ENCODE data around the gene DCP1A. TPM values are rescaled to one million over a fixed set of nuclear protein-coding genes. Genes with fewer than 3 reads are reported as not detected.

The DCP1A gene
- total and polyA plus RNA-seq, 2 of the 13 experiments (the other 11 are each of a cell fraction or from before 2014, with no cell fraction given) = 14.2 to 41.2 TPM

- TF ChIP-seq ZNF256 (CRISPR knock-in tag; conservative IDR thresholded peaks at IDR 0.05) = no peak
- peak; percentile 72; the same call in 1 of the 2 replicates for TF ChIP-seq IRF2 (CRISPR knock-in tag; IDR thresholded peaks at IDR 0.05)
- TF ChIP-seq PHF8 (CRISPR knock-in tag; IDR thresholded peaks at IDR 0.05) = peak; percentile 58; the same call in 1 of the 2 replicates
- TF ChIP-seq SOX13 (IDR thresholded peaks at IDR 0.05) = no peak
- peak in 1 of 2 experiments; percentile 20; a peak in 1 of 4 replicates for TF ChIP-seq SOX13 (CRISPR knock-in tag; conservative IDR thresholded peaks at IDR 0.05 in 1 of 2, IDR thresholded peaks at IDR 0.05 in 1 of 2)
- TF ChIP-seq ZNF616 (CRISPR knock-in tag; IDR thresholded peaks at IDR 0.05; ENCODE audit: low read depth) = no peak
- no peak for TF ChIP-seq SSRP1 (CRISPR knock-in tag; IDR thresholded peaks at IDR 0.05)
- TF ChIP-seq ZNF12 (CRISPR knock-in tag; IDR thresholded peaks at IDR 0.05) = 0 out of 2 replicates have a peak, but pooled peaks have one; percentile 52
- no peak for TF ChIP-seq ZNF569 (CRISPR knock-in tag; IDR thresholded peaks at IDR 0.05; ENCODE audit: borderline replicate concordance)
- no peak for TF ChIP-seq NFATC3 (CRISPR knock-in tag; IDR thresholded peaks at IDR 0.05)
- TF ChIP-seq GMEB1 (CRISPR knock-in tag; IDR thresholded peaks at IDR 0.05; ENCODE audit: borderline replicate concordance) = no peak
- TF ChIP-seq ZBTB20 (CRISPR knock-in tag; IDR thresholded peaks at IDR 0.05; ENCODE audit: borderline replicate concordance, low read depth) = peak; percentile 46; the same call in 1 of the 2 replicates
- no peak for TF ChIP-seq HMGA1 (CRISPR knock-in tag; conservative IDR thresholded peaks at IDR 0.05)
- no peak for TF ChIP-seq ZNF282 (IDR thresholded peaks at IDR 0.05; ENCODE audit: partially characterized antibody)
- no peak for TF ChIP-seq ZNF329 (CRISPR knock-in tag; IDR thresholded peaks at IDR 0.05; ENCODE audit: low read depth)
- TF ChIP-seq SOX5 (CRISPR knock-in tag; IDR thresholded peaks at IDR 0.05; ENCODE audit: borderline replicate concordance) = 0 out of 2 replicates have a peak, but pooled peaks have one; percentile 52
- TF ChIP-seq FUBP1 (CRISPR knock-in tag; IDR thresholded peaks at IDR 0.05; ENCODE audit: borderline replicate concordance) = no peak
- TF ChIP-seq ZNF503 (CRISPR knock-in tag; IDR thresholded peaks at IDR 0.05) = no peak
- TF ChIP-seq RARA (CRISPR knock-in tag; IDR thresholded peaks at IDR 0.05) = peak; percentile 49
- TF ChIP-seq ZNF83 (CRISPR knock-in tag; IDR thresholded peaks at IDR 0.05; ENCODE audit: borderline replicate concordance) = no peak
- TF ChIP-seq FOSL2 (CRISPR knock-in tag; IDR thresholded peaks at IDR 0.05) = peak; percentile 97
- TF ChIP-seq HMG20A (CRISPR knock-in tag; IDR thresholded peaks at IDR 0.05; ENCODE audit: borderline replicate concordance) = peak; percentile 65; the same call in 1 of the 2 replicates
- peak; percentile 76 for TF ChIP-seq DMAP1 (CRISPR knock-in tag; IDR thresholded peaks at IDR 0.05)
- no peak for TF ChIP-seq ZNF552 (CRISPR knock-in tag; IDR thresholded peaks at IDR 0.05; ENCODE audit: borderline replicate concordance)
- 0 out of 2 replicates have a peak, but pooled peaks have one; percentile 32 for TF ChIP-seq ZNF576 (CRISPR knock-in tag; IDR thresholded peaks at IDR 0.05)
These were observed 77.2 kb downstream of the DCP1A start (continued) for GRCh38 chr3:53269888-53270880.
